Brain microvascular endothelial cell (primary cell): Measurements from ENCODE around the gene NRCAM.

Experiments used
- DNase-seq: peaks from one replicate; pipeline ENCODE4 v3.0.0-alpha.2; 2020
- H3K27ac ChIP-seq: fragments of 250-450 bp; sonication (Bioruptor Pico); 2 replicates; pipeline ENCODE4 v1.5.1; 2020; ENCODE audit warnings: mild to moderate bottlenecking, moderate library complexity
- H3K27me3 ChIP-seq: fragments of 250-450 bp; sonication (Bioruptor Pico); replicated peaks from 2 replicates; pipeline ENCODE4 v1.5.1; 2020; ENCODE audit warnings: mild to moderate bottlenecking
- H3K36me3 ChIP-seq: fragments of 250-450 bp; sonication (Bioruptor Pico); replicated peaks from 2 replicates; pipeline ENCODE4 v1.5.1; 2020; ENCODE audit warnings: mild to moderate bottlenecking
- H3K4me3 ChIP-seq: 2 replicates; pipeline ENCODE4 v1.5.1; 2011; ENCODE audit warnings: low read depth, mild to moderate bottlenecking, control low read depth, low read length, moderate library complexity
- in situ Hi-C: cut with HindIII; loops from 2 replicates; pipeline ENCODE4 v1.10.0; 2017; ENCODE audit warnings: low sequenced_read_pairs, low pct_ligation_motif_present
- TF ChIP-seq, protein P1 (sequence below): IDR thresholded peaks from 2 replicates; pipeline ENCODE4 v1.5.1; 2011; ENCODE audit warnings: low read depth, mild to moderate bottlenecking, moderate library complexity, low read length, control low read depth, inconsistent platforms; ENCODE audit errors: missing control alignments

The NRCAM gene

DNA sequence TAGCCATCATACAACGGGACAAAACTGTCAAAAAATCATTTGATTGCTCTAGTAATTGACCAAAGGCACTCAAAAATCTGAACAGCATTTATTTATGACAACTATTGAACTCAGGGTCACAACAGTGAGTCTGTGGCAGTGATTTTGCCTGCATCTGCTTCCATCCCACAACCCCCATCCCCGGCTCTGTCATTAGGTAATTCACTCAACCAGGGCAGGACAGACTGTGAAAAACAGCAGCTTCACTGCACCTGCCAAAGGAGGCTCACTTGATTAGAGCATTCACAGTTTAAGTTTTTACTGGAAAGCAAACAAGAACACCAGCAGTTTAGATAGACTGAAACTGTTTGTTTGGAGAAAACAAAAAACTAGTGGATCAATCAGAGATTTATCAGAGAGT lies 22.2 kb downstream of the NRCAM start:
- DNase-seq: no peak
- Histone ChIP-seq H3K36me3 (no peaks in the 10 kb centered on the region), H3K27ac (no peak overlapping the region), H3K4me3 (no peak overlapping the region), H3K27me3 (no peaks in the 10 kb centered on the region)
- TF ChIP-seq, protein P1, sequence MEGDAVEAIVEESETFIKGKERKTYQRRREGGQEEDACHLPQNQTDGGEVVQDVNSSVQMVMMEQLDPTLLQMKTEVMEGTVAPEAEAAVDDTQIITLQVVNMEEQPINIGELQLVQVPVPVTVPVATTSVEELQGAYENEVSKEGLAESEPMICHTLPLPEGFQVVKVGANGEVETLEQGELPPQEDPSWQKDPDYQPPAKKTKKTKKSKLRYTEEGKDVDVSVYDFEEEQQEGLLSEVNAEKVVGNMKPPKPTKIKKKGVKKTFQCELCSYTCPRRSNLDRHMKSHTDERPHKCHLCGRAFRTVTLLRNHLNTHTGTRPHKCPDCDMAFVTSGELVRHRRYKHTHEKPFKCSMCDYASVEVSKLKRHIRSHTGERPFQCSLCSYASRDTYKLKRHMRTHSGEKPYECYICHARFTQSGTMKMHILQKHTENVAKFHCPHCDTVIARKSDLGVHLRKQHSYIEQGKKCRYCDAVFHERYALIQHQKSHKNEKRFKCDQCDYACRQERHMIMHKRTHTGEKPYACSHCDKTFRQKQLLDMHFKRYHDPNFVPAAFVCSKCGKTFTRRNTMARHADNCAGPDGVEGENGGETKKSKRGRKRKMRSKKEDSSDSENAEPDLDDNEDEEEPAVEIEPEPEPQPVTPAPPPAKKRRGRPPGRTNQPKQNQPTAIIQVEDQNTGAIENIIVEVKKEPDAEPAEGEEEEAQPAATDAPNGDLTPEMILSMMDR: no peak
- in situ Hi-C loops: no loop called here

DNA sequence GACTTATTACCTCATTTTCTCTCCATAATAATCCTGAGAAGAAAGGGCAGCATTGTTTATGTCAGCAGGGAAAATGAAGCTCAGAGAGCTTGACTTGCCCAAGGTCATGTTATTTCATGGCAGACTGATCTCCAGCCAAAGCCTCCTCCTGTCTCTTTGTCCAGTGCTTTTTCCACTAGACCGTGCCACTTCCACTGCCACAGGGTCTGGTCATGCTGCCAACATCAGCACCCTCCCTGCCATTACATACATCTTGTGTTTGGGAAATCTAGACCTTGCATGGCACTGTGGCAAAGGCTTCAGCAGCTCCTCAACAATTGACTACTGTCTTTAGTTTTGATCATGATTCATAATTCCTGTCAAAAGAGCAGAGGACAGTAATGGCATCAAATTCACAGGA lies 25.1 kb downstream of the NRCAM start:
- in situ Hi-C loops: no loop called here
- H3K4me3 ChIP-seq: no peak overlapping the region
- no peaks in the 10 kb centered on the region for H3K27me3 ChIP-seq
- no peak for DNase-seq
- H3K27ac ChIP-seq: no peak overlapping the region
- H3K36me3 ChIP-seq: no peaks in the 10 kb centered on the region
- TF ChIP-seq, protein P1: no peak

GRCh38 chr7:108430664-108431063 lies 25.6 kb downstream of the NRCAM start:
- no peaks in the 10 kb centered on the region for H3K27me3 ChIP-seq
- no peak overlapping the region for H3K27ac ChIP-seq
- in situ Hi-C loops: no loop called here
- TF ChIP-seq, protein P1: no peak
- no peak overlapping the region for H3K4me3 ChIP-seq
- H3K36me3 ChIP-seq: no peaks in the 10 kb centered on the region
- DNase-seq: no peak

GRCh38 chr7:108427766-108428165 lies 28.5 kb downstream of the NRCAM start:
- DNase-seq: no peak
- no peaks in the 10 kb centered on the region for H3K27me3 ChIP-seq
- TF ChIP-seq, protein P1: no peak
- in situ Hi-C loops: no loop called here
- no peak overlapping the region for H3K27ac ChIP-seq
- no peaks in the 10 kb centered on the region for H3K36me3 ChIP-seq
- H3K4me3 ChIP-seq: no peak overlapping the region

DNA sequence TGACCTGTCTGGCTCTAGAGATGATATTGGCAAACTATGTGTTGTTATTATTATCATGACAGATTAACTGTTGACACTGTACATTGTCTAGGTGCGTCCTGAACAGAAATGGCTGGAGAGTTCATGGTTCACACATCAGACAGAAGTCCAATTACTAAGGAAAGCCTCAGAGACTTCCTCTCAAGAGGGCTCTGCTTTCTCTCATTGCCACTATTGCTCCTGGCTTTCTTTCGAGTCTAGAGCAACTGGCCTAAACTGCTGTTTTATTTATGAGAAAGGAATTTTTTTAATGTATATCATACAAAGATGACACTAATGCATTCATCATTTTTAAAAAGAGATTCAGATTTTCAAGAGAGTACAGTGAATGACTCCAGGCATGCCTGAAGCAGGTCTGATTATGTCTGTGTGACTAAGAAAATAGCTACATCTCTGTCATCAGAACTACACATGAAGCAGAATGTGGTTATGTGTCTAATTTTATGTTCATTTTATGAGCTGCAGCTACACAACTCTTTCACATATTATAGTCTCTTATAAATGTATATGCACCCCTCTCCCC lies 30.4 kb downstream of the NRCAM start:
- Histone ChIP-seq H3K27me3 (no peaks in the 10 kb centered on the region), H3K27ac (no peak overlapping the region), H3K4me3 (no peak overlapping the region), H3K36me3 (no peaks in the 10 kb centered on the region)
- in situ Hi-C loops: no loop called here
- TF ChIP-seq, protein P1: no peak
- no peak for DNase-seq

GRCh38 chr7:108424013-108424412 lies 32.2 kb downstream of the NRCAM start:
- H3K36me3 ChIP-seq: no peaks in the 10 kb centered on the region
- no peak overlapping the region for H3K4me3 ChIP-seq
- TF ChIP-seq, protein P1: no peak
- H3K27me3 ChIP-seq: no peaks in the 10 kb centered on the region
- no peak overlapping the region for H3K27ac ChIP-seq
- in situ Hi-C loops: no loop called here
- DNase-seq: no peak
